Measurements from ENCODE around the gene AUTS2.

The AUTS2 gene

DNA sequence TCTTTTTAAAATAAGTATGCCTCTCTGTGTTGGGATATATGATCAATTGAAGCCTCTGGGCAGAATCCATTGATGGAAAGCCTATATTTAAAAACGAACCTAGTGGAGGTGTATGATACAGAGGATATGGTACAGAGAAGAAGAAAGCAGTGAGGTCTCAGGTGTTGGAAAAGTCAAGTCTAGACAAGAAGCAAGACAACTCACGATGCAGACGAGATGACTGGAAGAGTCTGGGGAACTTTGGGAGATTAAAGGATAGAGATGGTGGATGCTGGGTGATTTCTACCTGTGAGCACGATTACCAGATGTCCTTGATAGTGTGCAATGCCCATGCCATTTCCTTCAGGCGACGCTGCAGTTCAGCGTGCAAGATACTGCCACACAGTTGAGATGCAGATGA is 1009.0 kb downstream of the AUTS2 start:
- DNase-seq (ENCODE audit: low read depth in 2 of 2, low spot score in 1 of 2) = no peak

DNA sequence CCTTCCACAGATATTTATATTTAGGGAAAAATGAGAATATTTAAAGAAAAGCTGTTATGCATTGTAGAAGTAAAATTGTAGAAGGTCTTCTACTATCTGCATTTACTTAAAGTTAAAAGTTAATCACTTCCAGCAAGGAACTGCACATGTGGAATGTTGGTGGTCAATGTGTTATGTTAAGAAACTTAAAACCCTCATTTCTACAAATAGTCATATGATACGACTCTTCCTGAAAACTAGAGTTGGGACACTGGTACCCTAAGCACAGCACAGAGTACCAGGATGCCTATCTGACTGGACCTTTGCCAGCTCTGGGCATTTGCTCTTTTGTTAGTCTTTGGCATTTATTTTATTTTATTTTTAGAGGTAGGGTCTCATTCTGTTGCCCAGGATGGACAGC is 1009.5 kb downstream of the AUTS2 start:
- DNase-seq (ENCODE audit: low read depth in 2 of 2, low spot score in 1 of 2) = no peak

DNA sequence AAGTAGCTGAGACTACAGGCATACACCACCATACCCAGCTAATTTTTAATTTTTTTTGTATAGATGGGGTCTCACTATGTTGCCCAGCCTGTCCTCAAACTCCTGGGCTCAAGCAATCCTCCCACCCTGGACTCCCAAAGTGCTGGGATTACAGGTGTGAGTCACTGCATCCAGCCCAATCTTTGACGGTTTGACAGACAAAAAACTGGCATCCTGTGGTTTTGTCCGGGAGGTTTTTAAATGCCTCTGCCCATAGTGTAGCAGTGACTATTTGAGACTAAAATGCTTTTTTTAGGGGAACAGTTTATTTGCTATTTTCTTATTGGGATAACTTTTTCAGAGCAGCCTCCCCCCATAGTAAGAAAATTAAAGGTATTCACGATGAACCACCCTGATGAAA is 1010.0 kb downstream of the AUTS2 start:
- no peak for DNase-seq (ENCODE audit: low read depth in 2 of 2, low spot score in 1 of 2)

DNA sequence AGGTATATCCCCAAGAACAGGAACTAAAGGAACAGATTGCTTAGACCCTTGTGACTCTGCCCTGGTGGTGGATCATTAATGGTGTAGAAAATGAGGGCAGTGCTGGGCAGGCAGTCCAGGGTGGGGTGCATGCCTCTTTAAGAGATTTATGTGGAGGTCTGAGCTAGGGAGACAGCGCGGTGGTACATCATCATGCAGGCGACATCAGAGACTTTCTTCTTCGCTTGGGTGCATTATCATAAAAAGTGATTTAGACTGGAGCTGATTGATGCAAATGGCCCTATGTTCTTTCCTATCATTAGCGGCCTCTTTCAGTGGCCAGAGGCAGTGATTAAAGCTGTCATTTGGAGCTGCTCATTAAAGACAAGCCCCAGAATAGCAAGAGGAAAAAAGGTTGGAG is 1014.5 kb downstream of the AUTS2 start:
- no peak for DNase-seq (ENCODE audit: low read depth in 2 of 2, low spot score in 1 of 2)

GRCh38 chr7:70614237-70615045 is 1016.2 kb downstream of the AUTS2 start:
- no peak for DNase-seq (ENCODE audit: low read depth in 2 of 2, low spot score in 1 of 2)

GRCh38 chr7:70615066-70615606 is 1016.9 kb downstream of the AUTS2 start:
- no peak for DNase-seq (ENCODE audit: low read depth in 2 of 2, low spot score in 1 of 2)

DNA sequence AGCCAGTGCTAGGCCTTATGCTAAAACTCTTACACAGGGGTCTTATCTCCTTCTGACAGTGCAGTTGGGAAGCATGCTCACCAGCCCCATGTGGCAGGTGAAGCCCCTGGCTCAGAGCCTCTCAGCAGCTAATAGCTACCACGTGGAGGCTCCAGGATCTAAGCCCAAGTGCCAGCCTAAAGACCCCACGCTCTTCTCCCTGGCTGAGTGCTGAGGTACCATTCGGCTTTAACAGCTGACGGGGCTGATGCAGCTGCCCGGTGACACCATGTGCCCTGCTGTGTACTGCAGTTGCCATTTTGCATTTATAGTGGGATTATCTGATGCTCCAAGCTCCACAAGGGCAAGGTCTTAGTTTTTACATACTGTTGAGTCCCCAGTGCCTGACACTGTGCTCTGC is 1017.9 kb downstream of the AUTS2 start:
- DNase-seq (ENCODE audit: low read depth in 2 of 2, low spot score in 1 of 2) = no peak

DNA sequence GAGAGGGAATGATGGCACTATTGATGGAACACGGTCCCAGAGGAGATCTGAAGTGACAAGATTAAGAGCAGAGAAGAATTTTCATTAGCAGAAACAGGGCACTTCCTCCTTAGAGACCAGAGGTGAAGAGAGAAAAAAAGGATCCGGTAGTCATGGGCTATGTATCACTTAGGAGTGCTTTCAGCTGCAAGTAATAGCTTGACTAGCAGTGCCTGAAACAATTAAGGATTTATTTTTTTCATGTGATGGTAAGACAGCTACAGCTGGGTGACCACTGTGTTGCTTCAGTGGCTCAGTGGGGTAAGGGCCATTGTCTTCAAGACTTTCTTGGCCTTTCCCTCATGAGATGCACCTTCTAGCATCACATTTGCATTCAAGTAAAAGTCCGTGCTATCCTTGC is 1018.5 kb downstream of the AUTS2 start:
- no peak for DNase-seq (ENCODE audit: low read depth in 2 of 2, low spot score in 1 of 2)

DNA sequence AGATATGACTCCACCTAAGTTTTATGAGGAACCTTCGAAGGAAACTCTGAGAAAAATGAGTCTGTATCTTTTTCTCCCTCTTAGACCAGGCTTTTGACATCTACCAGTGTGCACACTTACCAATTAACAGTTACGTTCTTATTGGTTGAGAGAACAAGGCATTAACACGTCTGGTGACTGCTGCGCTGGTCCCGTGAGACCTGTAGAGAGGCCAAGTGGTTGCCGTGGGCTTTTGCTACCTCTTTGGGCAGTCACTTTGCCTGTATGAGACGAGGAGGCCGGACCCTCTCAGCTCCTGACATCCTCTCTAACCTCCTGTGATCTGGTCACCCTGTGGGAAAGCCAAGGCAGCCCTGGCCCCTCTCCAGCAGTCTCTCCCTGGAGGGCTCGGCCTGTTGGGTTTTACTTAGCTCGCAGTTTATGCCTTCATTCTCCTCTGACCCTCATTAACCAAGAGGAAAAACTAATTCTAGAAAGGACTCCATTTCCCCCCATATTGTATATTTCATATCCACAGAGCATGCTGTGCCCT is 1019.8 kb downstream of the AUTS2 start:
- no peak for DNase-seq (ENCODE audit: low read depth in 2 of 2, low spot score in 1 of 2)

GRCh38 chr7:70619130-70619529 is 1020.9 kb downstream of the AUTS2 start:
- no peak for DNase-seq (ENCODE audit: low read depth in 2 of 2, low spot score in 1 of 2)

- DNase-seq (ENCODE audit: low read depth in 2 of 2, low spot score in 1 of 2) = no peak
Observed at GRCh38 chr7:70619659-70620058, 1021.4 kb downstream of the AUTS2 start.

DNA sequence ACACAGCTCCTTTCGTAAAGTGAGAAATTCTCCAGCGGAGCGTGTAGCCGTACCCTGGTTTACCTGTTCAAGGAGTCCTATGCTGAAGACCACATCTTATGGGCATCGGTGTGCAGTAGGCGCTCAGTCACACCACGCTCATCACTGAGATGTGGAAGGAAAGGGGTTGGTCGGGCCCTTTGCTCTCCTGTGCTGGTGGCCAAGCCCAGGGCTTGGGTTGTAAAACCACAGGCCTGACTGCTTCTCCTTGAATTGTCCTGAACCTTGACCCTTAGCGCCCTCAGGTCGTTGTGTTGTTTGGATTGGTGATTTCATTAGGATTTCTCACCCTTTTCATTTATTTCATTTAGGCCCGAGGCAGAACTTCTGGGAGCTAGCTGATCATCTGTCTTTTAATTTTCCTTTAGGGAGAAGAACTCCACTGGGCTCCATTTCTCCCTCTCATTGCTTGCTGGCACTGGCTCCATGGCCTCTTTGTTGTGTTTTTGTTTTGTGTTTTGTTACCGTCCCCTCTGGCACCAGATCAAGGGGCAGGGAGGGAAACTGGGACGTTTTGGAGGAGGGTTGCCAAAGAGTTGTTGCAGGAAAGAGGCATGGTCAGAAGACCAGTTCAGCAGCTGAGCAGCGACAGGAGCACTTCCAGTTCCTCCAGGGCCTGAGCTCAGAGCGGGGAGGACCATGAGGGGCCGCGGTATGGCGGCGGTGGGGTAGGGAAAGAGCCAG is 1022.2 kb downstream of the AUTS2 start:
- DNase-seq (ENCODE audit: low read depth in 2 of 2, low spot score in 1 of 2) = no peak

GRCh38 chr7:70621954-70622600 is 1023.8 kb downstream of the AUTS2 start:
- no peak for DNase-seq (ENCODE audit: low read depth in 2 of 2, low spot score in 1 of 2)

DNA sequence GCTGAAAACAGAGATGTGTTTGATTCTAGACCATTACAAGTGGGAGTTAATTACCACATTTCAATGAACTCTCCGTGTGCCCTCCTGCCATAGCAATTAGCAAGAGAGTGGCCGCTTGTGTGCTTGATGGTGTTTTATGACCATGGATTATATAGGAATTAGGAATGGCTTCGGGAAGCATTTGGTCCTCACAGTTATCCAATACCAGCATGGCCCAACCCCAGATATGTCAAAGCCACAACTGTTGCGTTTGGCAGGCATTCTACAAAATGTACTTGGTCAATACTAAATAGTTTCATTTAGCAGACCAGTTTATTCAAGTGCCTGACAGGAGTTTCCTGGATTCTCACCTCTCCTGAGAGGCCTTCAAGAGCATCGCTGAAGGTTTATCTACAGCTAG is 1024.7 kb downstream of the AUTS2 start:
- DNase-seq (ENCODE audit: low read depth in 2 of 2, low spot score in 1 of 2) = no peak

DNA sequence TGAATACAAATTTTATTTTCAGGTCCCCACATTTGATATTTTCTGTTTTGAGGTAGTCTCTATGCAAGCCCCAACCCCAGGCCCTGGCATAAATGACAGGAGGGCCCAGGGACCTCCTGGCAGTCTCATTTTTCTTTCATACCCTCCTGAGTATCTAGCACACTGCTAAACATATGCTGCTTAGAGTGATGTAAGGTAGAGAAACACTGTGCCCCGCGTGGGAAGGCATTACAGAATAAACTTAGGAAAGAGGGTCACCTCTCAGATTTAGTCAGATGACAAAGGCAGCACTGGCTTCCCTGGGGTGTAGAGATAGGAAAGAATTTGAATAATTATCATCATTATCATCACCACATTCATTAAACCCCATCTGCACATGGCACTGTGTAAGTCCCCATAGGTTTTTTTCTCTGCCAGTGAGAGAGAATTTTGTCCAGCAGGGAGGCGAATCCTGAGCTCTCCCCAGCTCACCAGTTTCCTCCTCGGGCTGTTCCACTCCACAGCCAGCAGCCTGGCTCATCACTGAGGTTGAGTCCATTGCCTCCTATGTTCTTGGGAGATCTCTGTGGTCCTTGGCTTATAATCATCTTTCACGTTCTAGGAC is 1026.3 kb downstream of the AUTS2 start:
- DNase-seq (ENCODE audit: low read depth in 2 of 2, low spot score in 1 of 2) = no peak

DNA sequence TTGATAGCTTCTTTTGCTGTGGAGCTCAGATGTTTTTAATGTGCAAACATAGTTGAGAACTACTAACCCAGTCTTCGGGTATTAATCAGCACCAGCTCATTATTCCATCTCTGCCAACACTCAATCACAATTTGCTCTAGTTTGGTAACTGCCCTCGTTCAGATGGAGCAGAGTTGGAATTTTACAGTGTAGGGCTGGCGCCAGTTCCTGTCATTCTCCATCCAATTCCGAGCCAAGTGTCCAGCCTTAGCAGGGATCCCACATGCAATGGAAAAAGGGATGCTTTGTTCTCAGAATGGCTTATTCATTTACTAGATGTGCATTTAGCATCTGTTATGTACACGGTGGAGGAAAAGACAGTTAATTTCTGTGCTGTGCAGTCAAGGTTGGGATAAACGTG is 1029.2 kb downstream of the AUTS2 start:
- no peak for DNase-seq (ENCODE audit: low read depth in 2 of 2, low spot score in 1 of 2)

DNA sequence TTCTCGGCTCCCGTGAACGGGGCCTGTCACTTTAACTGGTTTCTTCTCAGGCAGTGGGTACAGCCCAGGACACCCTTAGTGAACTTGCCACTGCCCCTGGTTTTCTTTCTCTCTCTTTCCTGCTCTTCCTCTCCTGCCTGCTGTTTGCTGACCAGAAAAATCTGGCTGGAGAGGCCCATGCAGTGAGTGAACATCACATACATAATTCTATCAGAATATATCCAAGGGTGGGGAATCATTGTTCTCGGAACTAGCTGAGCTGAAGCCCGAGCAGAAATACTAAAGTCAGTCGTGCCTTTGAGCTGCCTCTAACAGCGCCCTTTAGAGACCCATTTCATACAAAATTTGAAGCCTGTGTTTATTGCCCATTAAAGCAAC is 1032.2 kb downstream of the AUTS2 start:
- no peak for DNase-seq (ENCODE audit: low read depth in 2 of 2, low spot score in 1 of 2)

- no peak for DNase-seq (ENCODE audit: low read depth in 2 of 2, low spot score in 1 of 2)
Observed at GRCh38 chr7:70630818-70631457, 1032.7 kb downstream of the AUTS2 start.

GRCh38 chr7:70631718-70632117 is 1033.4 kb downstream of the AUTS2 start:
- DNase-seq (ENCODE audit: low read depth in 2 of 2, low spot score in 1 of 2) = no peak

GRCh38 chr7:70632400-70632799 is 1034.1 kb downstream of the AUTS2 start:
- DNase-seq (ENCODE audit: low read depth in 2 of 2, low spot score in 1 of 2) = no peak

DNA sequence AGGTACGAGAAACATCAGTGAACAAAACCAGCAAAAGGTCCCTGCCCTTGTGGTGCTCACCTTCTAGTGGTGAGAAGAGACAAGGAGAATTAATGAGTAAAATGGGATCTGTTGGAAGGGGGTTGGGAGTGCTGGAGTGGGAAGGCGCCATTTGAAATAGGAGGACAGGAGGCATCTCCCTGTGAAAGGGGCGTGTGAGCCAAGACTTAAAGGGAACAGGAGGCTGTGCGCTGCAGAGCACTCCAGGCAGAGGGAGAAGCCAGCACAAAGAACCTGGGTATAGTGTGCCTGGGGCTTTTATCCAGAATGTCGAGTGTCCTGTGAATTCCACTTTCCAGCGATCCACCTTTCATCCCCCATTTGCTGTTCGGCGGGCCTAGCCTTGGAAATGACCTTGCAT is 1035.8 kb downstream of the AUTS2 start:
- DNase-seq (ENCODE audit: low read depth in 2 of 2, low spot score in 1 of 2) = no peak

Data from stimulated activated CD8-positive, alpha-beta memory T cell treated with anti-CD3 and anti-CD28 coated beads, Interleukin-4, amount 100 ng/mL, for 1 hour (primary cell).